PC-3 (cell line): Measurements from ENCODE around the gene MROH2A. TPM values are rescaled to one million over a fixed set of nuclear protein-coding genes. Genes with fewer than 3 reads are reported as not detected.

ENCODE experiments used
- ATAC-seq: fragments of 200-7000 bp; cut with Tn5 transposase; 2 replicates; pipeline ENCODE4 v1.9.1; 2020; ENCODE audit warnings: mild to moderate bottlenecking, moderate library complexity
- BruUV-seq: library from RNA; stranded (reverse); fragments of 400-500 nt; replicated peaks from 2 replicates; lab custom pipeline; 2021; lab: Mats Ljungman, UMichigan
- CTCF ChIA-PET: fragments of 300-600 bp; sonication (Branson Sonifier 250); formaldehyde crosslinking; loops from one replicate; lab custom pipeline; 2022; ENCODE audit warnings: antibody characterized with exemption; lab: Charles Lee
- POLR2A ChIA-PET: fragments of 300-600 bp; sonication (Branson Sonifier 250); formaldehyde crosslinking; loops from one replicate; lab custom pipeline; 2022; ENCODE audit warnings: antibody characterized with exemption; ENCODE audit not compliant: unreplicated experiment; lab: Charles Lee
- DNase-seq: peaks from one replicate; pipeline ENCODE4 v3.0.0-alpha.2; 2015
- H2AFZ ChIP-seq: fragments of 300-600 bp; sonication (generic); 2 replicates; pipeline ENCODE4 v1.6.0; 2016; ENCODE audit warnings: antibody characterized with exemption, low read length
- H3F3A ChIP-seq: fragments of 300-600 bp; sonication (generic); one replicate; pipeline ENCODE4 v1.6.0; 2017; ENCODE audit warnings: antibody characterized with exemption, low read length, control low read depth, mild to moderate bottlenecking; ENCODE audit not compliant: unreplicated experiment
- H3K27ac ChIP-seq: fragments of 300-600 bp; sonication (generic); 2 replicates; pipeline ENCODE4 v1.5.1; 2016; ENCODE audit warnings: mild to moderate bottlenecking, low read length
- H3K27me3 ChIP-seq: fragments of 300-600 bp; sonication (generic); 2 replicates; pipeline ENCODE4 v1.6.1; 2016; ENCODE audit warnings: low read length, mixed read lengths
- H3K36me3 ChIP-seq: fragments of 300-600 bp; sonication (generic); 2 replicates; pipeline ENCODE4 v1.6.1; 2016; ENCODE audit warnings: low read depth, mixed run types, low read length, mixed read lengths
- H3K4me1 ChIP-seq: fragments of 300-600 bp; sonication (generic); 2 replicates; pipeline ENCODE4 v1.5.1; 2016; ENCODE audit warnings: low read length; ENCODE audit not compliant: insufficient read depth
- H3K4me2 ChIP-seq: fragments of 300-600 bp; sonication (generic); 2 replicates; pipeline ENCODE4 v1.6.0; 2016; ENCODE audit warnings: low read length
- H3K4me3 ChIP-seq: fragments of 300-600 bp; sonication (generic); 2 replicates; pipeline ENCODE4 v1.5.1; 2016; ENCODE audit warnings: mild to moderate bottlenecking, low read length, mixed read lengths
- H3K79me2 ChIP-seq: fragments of 300-600 bp; sonication (generic); 2 replicates; pipeline ENCODE4 v1.6.1; 2017; ENCODE audit warnings: low read length, mixed read lengths
- H3K9ac ChIP-seq: fragments of 300-600 bp; sonication (generic); 2 replicates; pipeline ENCODE4 v1.6.0; 2016; ENCODE audit warnings: mild to moderate bottlenecking, low read length
- H3K9me2 ChIP-seq: fragments of 300-600 bp; sonication (generic); replicated peaks from 2 replicates; pipeline ENCODE4 v1.6.1; 2016; ENCODE audit warnings: mixed run types, low read length, mixed read lengths
- H3K9me3 ChIP-seq: fragments of 300-600 bp; sonication (generic); 2 replicates; pipeline ENCODE4 v1.6.1; 2016; ENCODE audit warnings: low read length, mixed read lengths
- H4K20me1 ChIP-seq: fragments of 300-600 bp; sonication (generic); 2 replicates; pipeline ENCODE4 v1.6.1; 2016; ENCODE audit warnings: low read length, mixed read lengths
- EZH2 ChIP-seq: fragments of 300-600 bp; sonication (generic); IDR thresholded peaks from one replicate; pipeline ENCODE4 v1.6.1; 2017; ENCODE audit warnings: antibody characterized with exemption, mild to moderate bottlenecking, low read length; ENCODE audit not compliant: unreplicated experiment
- EZH2phosphoT487 ChIP-seq: fragments of 300-600 bp; sonication (generic); IDR thresholded peaks from 2 replicates; pipeline ENCODE4 v1.6.1; 2018; ENCODE audit warnings: mild to moderate bottlenecking, antibody characterized with exemption, low read length, borderline replicate concordance
- intact Hi-C: fragments of 100-400 bp; cut with micrococcal nuclease; formaldehyde crosslinking; loops from 2 replicates; pipeline ENCODE4 v1.9.0; 2023
- total RNA-seq: library from RNA; depleted of rRNA; stranded (reverse); fragments of >200 nt; gene quantifications from 2 replicates; pipeline ENCODE4 v1.2.3, GENCODE V29; 2014
- TF ChIP-seq, protein P1 (sequence below): fragments of 300-600 bp; sonication (generic); conservative IDR thresholded peaks from 2 replicates; pipeline ENCODE4 v1.5.1; 2017; ENCODE audit warnings: antibody characterized with exemption, low read depth, mild to moderate bottlenecking, low read length

Gene MROH2A
- total RNA-seq, 1 experiment from 2014 or later = not detected

DNA sequence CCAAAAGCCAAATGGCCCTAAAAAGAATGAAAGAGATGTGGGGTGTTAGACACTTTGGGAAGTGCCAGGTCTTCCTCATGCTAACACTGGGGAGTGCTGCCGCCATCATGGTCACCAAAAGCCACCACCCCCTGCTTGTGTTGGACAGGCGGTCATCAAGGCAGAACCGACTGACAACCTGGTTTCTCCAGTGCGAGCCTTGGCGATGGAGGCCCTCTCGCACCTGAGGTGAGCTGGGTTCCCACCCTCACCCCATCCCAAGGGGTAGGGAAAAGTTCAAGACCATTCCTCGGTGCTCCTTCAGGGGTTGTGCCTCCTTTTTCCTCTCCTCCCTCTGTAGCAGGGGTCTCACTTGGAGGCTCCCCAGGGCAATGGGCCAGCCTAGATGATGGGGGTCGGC is 33.6 kb downstream of the MROH2A start:
- Histone ChIP-seq H3K4me3 (no peak overlapping the region), H3K9ac (no peak overlapping the region), H3K36me3 (no peaks in the 10 kb centered on the region), H3K4me1 (no peaks in the 10 kb centered on the region), H3K27ac (no peak overlapping the region), H3K9me3 (no peaks in the 10 kb centered on the region), H4K20me1 (no peaks in the 10 kb centered on the region), H3K79me2 (no peaks in the 10 kb centered on the region), H3F3A (no peaks in the 10 kb centered on the region), H2AFZ (no peak overlapping the region), H3K9me2 (no peaks in the 10 kb centered on the region), H3K4me2 (no peak overlapping the region), H3K27me3 (no peaks in the 10 kb centered on the region)
- ChIA-PET POLR2A (no interaction called here), CTCF (no interaction called here)
- no TSS peak for BruUV-seq
- intact Hi-C loops = no loop called here
- no peak for ATAC-seq
- DNase-seq = no peak
- TF ChIP-seq, protein P1, sequence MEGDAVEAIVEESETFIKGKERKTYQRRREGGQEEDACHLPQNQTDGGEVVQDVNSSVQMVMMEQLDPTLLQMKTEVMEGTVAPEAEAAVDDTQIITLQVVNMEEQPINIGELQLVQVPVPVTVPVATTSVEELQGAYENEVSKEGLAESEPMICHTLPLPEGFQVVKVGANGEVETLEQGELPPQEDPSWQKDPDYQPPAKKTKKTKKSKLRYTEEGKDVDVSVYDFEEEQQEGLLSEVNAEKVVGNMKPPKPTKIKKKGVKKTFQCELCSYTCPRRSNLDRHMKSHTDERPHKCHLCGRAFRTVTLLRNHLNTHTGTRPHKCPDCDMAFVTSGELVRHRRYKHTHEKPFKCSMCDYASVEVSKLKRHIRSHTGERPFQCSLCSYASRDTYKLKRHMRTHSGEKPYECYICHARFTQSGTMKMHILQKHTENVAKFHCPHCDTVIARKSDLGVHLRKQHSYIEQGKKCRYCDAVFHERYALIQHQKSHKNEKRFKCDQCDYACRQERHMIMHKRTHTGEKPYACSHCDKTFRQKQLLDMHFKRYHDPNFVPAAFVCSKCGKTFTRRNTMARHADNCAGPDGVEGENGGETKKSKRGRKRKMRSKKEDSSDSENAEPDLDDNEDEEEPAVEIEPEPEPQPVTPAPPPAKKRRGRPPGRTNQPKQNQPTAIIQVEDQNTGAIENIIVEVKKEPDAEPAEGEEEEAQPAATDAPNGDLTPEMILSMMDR = no peak
- no peak for TF ChIP-seq EZH2phosphoT487
- TF ChIP-seq EZH2 = no peak

DNA sequence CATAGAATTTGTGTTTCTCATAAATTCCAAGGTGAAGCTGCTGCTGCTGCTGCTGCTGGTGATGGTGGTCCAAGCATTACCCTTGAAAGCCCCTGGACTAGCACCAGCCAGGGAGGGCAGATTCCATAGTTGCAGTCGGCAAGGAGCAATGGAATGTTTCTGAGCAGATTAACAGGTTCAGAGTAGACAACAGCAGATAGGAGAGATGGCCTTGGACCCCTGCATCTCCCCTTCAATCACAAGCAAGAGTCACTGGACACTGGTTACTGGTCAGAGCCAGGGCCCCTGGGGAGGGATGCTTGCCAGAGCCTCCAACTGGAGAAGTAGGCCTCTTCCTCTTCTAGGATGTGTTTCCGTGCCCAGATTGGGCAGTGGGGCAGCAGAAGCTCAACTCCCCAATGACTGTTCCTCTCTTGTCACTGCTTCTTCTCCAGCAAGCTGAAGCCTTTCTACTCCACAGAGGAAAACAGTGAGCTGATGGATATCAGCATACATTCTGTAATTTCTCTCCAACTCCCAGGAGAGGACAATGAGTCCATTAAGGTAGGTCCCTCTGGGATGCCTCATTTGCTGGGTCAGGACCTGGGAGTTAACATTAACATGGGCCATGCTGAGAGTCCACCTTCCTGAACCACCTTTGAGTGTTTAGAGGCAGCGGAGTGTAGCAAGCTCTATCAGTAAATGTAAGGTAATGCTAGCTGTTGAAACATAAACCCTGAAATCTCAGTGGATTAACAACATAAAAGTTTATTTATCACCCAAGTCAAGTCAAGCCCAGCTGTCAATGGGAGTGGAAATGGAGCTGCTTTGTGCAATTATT is 35.3 kb downstream of the MROH2A start:
- no peaks in the 10 kb centered on the region for H3K27me3 ChIP-seq
- H3K4me2 ChIP-seq = no peak overlapping the region
- CTCF ChIA-PET = no interaction called here
- DNase-seq (no peak), ATAC-seq (no peak)
- no peaks in the 10 kb centered on the region for H3F3A ChIP-seq
- no peaks in the 10 kb centered on the region for H3K79me2 ChIP-seq
- H3K4me3 ChIP-seq = no peak overlapping the region
- no peak overlapping the region for H3K9ac ChIP-seq
- H2AFZ ChIP-seq = no peak overlapping the region
- no peaks in the 10 kb centered on the region for H3K9me2 ChIP-seq
- H3K4me1 ChIP-seq = no peaks in the 10 kb centered on the region
- no TSS peak for BruUV-seq
- H3K9me3 ChIP-seq = no peaks in the 10 kb centered on the region
- no peak overlapping the region for H3K27ac ChIP-seq
- no peaks in the 10 kb centered on the region for H3K36me3 ChIP-seq
- no peaks in the 10 kb centered on the region for H4K20me1 ChIP-seq
- POLR2A ChIA-PET = no interaction called here
- intact Hi-C loops = loop anchor here (2.0 kb wide), 1 partner anchor 55 kb away; no protein-coding TSS in a partner anchor
- TF ChIP-seq EZH2phosphoT487 = no peak
- TF ChIP-seq EZH2 = no peak
- TF ChIP-seq, protein P1 = no peak
